D721Med (cell line): Measurements from ENCODE around the gene ZMYND19.
"Not testable (repeated sequence)": the region's sequence is repeated elsewhere in the genome, so short reads cannot be mapped to it uniquely, and the experiment has no call there.

Experiments
- DNase-seq: peaks from one replicate; pipeline ENCODE4 v3.0.0; 2011; ENCODE audit warnings: low spot score; ENCODE audit not compliant: insufficient read length
- FAIRE-seq: peaks from 2 replicates; lab custom pipeline; 2011; peaks lifted over from hg19 to GRCh38; lab: Jason Lieb, UNC
- TF ChIP-seq, protein P1 (sequence below): IDR thresholded peaks from 2 replicates; pipeline ENCODE4 v1.5.1; 2012; ENCODE audit warnings: mild to moderate bottlenecking, control low read depth; ENCODE audit not compliant: insufficient read depth; ENCODE audit errors: missing control alignments

The ZMYND19 gene

DNA sequence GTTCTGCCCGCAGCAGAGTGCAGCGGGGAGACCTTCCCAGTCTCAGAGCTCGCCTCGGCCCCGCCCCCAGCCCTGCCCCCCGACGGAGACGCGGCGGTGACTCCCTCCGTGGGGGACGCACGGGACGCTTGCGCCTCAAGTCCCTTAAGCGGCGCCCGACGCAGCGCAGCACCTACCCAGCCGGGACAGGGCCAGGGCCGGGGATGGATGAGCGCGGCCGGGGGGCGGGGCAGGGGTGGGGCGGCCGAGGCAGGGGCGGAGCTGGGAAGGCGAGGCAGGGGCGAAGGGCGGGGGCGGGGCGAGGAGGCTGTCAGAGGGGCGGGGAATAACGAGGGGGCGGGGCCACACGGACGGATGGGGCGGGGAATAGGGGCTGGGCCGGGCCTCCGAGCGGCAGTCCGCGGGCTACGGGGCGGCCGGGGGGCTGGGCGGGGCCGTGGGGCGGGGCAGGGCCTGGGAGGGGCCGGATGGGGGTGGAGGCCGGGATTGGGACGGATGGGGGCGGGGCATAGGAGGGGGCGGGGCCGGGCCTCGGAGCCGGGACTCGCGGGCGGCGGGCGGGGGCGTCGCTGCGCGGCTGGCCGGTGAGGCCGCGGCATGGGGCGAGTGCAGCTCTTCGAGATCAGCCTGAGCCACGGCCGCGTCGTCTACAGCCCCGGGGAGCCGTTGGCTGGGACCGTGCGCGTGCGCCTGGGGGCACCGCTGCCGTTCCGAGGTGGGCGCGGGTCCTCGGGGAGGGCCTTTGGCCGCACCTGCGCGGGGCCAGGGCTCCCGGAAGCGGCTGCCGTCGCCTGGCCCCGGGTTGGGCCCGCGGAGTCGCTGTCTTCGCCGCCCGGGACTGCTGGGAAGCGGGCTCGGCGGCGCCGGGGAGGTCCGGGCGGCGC, 15.1 kb upstream of the ZMYND19 start, which contains the start of gene ARRDC1:
Gene ARRDC1, plus strand, starts transcription at position 566 of the 884 bp plus-strand sequence. Its CDS starts 32 bp downstream, at position 598.
- FAIRE-seq: no peak
- DNase-seq: peak; percentile 81
- TF ChIP-seq, protein P1, sequence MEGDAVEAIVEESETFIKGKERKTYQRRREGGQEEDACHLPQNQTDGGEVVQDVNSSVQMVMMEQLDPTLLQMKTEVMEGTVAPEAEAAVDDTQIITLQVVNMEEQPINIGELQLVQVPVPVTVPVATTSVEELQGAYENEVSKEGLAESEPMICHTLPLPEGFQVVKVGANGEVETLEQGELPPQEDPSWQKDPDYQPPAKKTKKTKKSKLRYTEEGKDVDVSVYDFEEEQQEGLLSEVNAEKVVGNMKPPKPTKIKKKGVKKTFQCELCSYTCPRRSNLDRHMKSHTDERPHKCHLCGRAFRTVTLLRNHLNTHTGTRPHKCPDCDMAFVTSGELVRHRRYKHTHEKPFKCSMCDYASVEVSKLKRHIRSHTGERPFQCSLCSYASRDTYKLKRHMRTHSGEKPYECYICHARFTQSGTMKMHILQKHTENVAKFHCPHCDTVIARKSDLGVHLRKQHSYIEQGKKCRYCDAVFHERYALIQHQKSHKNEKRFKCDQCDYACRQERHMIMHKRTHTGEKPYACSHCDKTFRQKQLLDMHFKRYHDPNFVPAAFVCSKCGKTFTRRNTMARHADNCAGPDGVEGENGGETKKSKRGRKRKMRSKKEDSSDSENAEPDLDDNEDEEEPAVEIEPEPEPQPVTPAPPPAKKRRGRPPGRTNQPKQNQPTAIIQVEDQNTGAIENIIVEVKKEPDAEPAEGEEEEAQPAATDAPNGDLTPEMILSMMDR: no peak

DNA sequence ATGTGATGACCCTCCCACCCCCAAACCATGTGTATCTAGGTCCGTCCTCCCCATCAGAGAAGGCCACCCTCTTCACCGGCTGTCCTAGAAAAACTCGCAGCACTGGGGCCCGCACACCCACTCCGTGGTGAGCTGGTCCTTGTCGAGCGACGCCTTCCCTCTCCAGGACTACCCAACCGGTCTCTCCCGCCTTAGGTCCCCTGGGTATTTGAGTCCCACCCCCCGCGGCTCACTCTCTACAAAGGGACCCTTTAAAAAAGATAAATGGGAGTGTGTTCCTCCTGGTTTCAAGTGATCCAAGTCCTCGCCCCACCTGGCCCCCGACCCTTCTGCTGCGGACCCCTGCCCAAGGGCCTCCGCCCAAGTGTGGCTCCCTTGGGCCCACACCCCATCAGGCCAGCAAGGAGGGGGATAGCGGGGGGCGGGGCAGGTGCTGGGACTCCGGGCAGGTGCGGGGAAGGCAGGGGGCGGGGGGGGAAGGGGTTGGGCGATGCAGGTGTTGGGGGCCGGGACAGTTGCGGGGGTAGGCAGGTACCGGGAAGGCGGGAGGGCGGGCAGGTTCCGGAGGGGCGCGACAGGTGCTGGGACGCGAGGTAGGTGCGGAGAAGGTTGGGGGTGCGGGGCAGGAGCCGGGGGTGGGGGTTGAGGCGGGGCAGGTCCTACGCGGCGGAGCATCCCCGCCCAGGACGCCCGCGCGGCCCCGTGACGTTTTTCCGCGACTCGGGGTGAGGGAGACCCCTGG, 14.2 kb upstream of the ZMYND19 start:
- no peak for DNase-seq
- FAIRE-seq: no peak
- TF ChIP-seq, protein P1: no peak

GRCh38 chr9:137603879-137604278, 13.6 kb upstream of the ZMYND19 start:
- TF ChIP-seq, protein P1: no peak
- DNase-seq: no peak
- no peak for FAIRE-seq

DNA sequence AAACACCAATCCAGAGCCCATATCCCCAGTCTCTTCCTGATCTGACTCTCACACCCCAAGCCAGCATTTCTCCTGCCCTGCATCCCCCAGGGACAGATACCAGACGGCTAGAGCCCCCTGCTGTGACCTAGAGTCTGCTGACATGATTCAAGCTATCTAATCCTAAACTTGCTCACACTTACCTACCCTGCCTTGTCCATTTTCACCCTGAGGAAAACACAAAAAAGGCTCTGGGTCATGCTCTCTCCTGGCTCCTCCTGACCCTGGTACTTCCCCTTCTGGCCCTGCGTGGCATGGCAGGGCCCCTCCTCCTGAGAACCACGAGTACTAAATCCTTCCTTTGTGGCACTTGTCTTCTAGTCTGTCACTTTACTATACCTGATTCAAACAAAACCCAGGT, 12.3 kb upstream of the ZMYND19 start:
- TF ChIP-seq, protein P1: no peak
- no peak for FAIRE-seq
- DNase-seq: no peak

GRCh38 chr9:137598943-137599342, 8.6 kb upstream of the ZMYND19 start:
- TF ChIP-seq, protein P1: no peak
- no peak for FAIRE-seq
- no peak for DNase-seq

- not testable (repeated sequence) for FAIRE-seq
Observed at GRCh38 chr9:137596577-137596976, 6.3 kb upstream of the ZMYND19 start.

GRCh38 chr9:137593176-137593575, 2.9 kb upstream of the ZMYND19 start:
- TF ChIP-seq, protein P1: no peak
- FAIRE-seq (no peak), DNase-seq (no peak)

More at GRCh38 chr9:137596577-137596976, 6.3 kb upstream of the ZMYND19 start:
- DNase-seq: not testable (repeated sequence)
